ENCODE measurements around the gene KDM3A.
A peak's percentile ranks its signal among the peaks of the same experiment; 100 is the strongest.

KDM3A gene

DNA sequence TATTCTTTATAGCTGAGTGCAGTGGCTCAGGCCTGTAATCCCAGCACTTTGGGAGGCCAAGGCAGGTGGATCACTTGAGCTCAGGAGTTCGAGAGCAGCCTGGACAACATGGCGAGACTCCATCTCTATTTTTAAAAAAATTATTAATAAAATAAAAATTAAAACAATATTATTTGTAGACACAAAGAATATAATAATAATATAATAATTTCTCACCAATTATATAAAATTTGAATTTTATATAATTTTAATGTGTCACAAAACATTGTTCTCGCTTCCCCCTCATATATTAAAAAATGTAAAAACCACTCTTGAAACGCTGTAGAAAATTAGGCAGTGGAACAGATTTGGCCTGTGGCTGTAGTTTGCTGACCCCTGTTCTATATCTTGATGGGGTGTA is 5.6 kb upstream of the KDM3A start:
- H3K4me3 ChIP-seq (ENCODE audit: low read depth, low read length) = no peak overlapping the region
- DNase-seq (ENCODE audit: low read depth) = no peak
- TF ChIP-seq, protein P1, sequence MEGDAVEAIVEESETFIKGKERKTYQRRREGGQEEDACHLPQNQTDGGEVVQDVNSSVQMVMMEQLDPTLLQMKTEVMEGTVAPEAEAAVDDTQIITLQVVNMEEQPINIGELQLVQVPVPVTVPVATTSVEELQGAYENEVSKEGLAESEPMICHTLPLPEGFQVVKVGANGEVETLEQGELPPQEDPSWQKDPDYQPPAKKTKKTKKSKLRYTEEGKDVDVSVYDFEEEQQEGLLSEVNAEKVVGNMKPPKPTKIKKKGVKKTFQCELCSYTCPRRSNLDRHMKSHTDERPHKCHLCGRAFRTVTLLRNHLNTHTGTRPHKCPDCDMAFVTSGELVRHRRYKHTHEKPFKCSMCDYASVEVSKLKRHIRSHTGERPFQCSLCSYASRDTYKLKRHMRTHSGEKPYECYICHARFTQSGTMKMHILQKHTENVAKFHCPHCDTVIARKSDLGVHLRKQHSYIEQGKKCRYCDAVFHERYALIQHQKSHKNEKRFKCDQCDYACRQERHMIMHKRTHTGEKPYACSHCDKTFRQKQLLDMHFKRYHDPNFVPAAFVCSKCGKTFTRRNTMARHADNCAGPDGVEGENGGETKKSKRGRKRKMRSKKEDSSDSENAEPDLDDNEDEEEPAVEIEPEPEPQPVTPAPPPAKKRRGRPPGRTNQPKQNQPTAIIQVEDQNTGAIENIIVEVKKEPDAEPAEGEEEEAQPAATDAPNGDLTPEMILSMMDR (IDR thresholded peaks at IDR 0.05; ENCODE audit: low read depth, low read length) = no peak
- TF ChIP-seq, protein P2, sequence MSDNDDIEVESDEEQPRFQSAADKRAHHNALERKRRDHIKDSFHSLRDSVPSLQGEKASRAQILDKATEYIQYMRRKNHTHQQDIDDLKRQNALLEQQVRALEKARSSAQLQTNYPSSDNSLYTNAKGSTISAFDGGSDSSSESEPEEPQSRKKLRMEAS (IDR thresholded peaks at IDR 0.05; ENCODE audit: low read depth, low read length) = no peak
- TF ChIP-seq MYC (IDR thresholded peaks at IDR 0.05; ENCODE audit: low read depth, low read length) (no peak), POLR2A (IDR thresholded peaks at IDR 0.05; ENCODE audit: extremely low read depth, insufficient read length) (no peak)

DNA sequence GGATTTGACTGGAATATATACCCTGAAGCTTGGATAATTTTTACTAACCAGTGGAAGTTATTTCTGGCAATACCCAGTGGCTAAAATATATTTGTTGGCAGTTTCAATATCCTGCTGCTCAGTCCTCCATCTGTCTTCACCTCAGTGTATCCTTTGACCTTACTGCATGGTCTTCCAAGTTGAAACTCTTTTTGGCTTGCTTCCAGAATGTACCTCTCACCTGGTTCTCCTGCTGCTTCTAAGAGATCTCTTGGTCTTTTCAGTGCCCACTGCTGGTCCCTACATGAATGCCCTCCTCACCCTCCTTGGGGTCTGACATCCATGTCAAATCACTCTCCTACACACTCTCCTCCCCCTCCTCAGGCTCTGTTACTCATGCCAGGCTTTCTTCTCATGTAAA is 4.8 kb upstream of the KDM3A start:
- TF ChIP-seq, protein P1 (IDR thresholded peaks at IDR 0.05; ENCODE audit: low read depth, low read length) = no peak
- TF ChIP-seq, protein P2 (IDR thresholded peaks at IDR 0.05; ENCODE audit: low read depth, low read length) = no peak
- TF ChIP-seq POLR2A (IDR thresholded peaks at IDR 0.05; ENCODE audit: extremely low read depth, insufficient read length) (no peak), MYC (IDR thresholded peaks at IDR 0.05; ENCODE audit: low read depth, low read length) (no peak)
- H3K4me3 ChIP-seq (ENCODE audit: low read depth, low read length) = no peak overlapping the region
- no peak for DNase-seq (ENCODE audit: low read depth)

DNA sequence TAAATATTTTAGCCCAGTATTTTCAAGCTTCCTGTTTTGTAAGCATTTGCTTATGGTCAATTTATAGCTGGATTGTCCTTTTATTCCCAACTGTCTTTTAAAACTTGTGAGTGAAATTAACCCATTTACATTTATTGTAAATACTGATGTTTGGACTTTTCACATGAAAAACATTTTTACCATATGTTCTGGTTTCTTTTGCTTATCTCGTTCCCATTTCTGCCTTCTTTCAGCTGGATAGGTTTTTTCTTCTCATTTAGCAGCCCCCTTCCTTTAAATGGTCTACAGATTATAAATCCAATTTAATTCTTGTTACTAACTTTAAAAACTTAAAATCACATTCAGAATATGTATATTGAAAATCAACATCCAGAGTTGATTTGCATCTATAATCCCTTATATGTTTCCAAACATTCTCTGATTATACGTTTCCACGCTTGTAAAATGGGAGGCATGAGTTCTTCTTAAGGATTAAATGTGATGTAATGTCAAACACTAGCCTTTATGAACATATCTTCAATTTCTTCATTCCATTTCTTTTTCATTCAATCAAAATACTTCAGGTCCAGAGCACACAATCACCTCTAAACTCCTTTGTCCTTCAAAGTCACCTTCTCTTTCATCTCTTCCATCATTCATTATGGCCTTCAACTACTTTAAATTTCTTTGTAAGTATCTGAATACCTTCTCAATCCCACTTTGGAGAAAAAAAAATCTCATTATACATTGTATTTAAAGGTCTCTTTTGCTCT is 1.1 kb upstream of the KDM3A start:
- H3K4me3 ChIP-seq (ENCODE audit: low read depth, low read length) = no peak overlapping the region
- DNase-seq (ENCODE audit: low read depth) = no peak
- TF ChIP-seq, protein P2 (IDR thresholded peaks at IDR 0.05; ENCODE audit: low read depth, low read length) = no peak
- TF ChIP-seq POLR2A (IDR thresholded peaks at IDR 0.05; ENCODE audit: extremely low read depth, insufficient read length) (no peak), MYC (IDR thresholded peaks at IDR 0.05; ENCODE audit: low read depth, low read length) (no peak)
- TF ChIP-seq, protein P1 (IDR thresholded peaks at IDR 0.05; ENCODE audit: low read depth, low read length) = no peak

DNA sequence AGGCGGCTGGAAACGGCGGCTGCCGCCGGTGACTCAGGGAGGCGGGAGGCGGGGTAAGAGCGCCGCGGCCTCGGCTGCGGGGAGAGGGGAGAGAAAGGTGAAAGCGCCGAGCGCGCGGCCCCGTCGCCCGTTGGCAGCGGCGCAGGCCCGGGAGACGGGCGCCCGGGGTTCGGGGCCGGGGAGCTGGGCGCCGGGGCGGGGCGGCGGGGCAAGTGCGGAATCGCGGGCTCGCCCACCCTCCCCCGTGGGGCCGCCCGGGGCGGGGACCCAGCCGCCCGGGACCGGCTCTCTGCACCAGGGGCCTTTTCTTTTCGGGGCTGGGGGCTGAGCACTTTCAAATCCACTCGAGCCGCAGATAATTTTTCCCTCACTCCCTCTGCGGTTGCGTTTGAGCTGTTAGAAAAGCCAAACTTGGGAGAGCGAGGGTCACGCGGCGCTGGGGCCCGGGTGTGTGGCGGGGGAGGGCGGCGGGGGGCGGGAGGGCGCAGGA is 266 bp downstream of the KDM3A start:
- peak overlapping the region; percentile 71 for H3K4me3 ChIP-seq (ENCODE audit: low read depth, low read length)
- DNase-seq (ENCODE audit: low read depth) = no peak
- TF ChIP-seq MYC (IDR thresholded peaks at IDR 0.05; ENCODE audit: low read depth, low read length) = no peak
- TF ChIP-seq, protein P1 (IDR thresholded peaks at IDR 0.05; ENCODE audit: low read depth, low read length) = no peak
- TF ChIP-seq, protein P2 (IDR thresholded peaks at IDR 0.05; ENCODE audit: low read depth, low read length) = no peak
- TF ChIP-seq POLR2A (IDR thresholded peaks at IDR 0.05; ENCODE audit: extremely low read depth, insufficient read length) = peak; percentile 73

DNA sequence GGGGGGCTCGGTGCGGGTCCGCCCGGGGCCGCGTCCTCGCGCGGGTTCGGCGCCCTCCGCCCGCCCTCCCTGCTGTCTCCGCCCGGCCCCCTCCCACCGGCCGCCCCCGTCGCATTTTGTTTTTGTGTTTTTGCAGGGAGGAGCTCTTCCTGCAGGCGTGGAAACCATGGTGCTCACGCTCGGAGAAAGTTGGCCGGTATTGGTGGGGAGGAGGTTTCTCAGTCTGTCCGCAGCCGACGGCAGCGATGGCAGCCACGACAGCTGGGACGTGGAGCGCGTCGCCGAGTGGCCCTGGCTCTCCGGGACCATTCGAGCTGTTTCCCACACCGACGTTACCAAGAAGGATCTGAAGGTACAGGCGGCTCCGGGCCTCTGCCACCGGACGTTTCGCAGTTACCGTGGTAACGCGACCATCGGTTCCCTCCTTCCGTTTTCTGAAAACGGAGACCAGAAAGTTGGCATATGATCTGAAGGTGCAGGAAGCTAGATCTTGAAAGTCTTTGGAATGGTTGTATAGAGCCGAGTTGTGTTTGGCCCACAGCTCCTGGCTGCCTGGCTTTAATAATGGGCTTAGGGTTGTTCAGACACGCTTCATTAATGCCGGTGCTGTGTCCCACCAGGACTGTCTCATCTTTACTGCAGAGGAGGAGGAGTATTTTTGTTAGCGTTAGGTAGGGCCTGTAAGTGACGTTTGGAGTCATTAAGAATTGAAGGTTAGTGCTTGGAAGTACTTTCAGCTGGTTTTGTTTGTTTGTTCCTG is 891 bp downstream of the KDM3A start:
- TF ChIP-seq POLR2A (IDR thresholded peaks at IDR 0.05; ENCODE audit: extremely low read depth, insufficient read length) = no peak
- TF ChIP-seq, protein P2 (IDR thresholded peaks at IDR 0.05; ENCODE audit: low read depth, low read length) = no peak
- TF ChIP-seq, protein P1 (IDR thresholded peaks at IDR 0.05; ENCODE audit: low read depth, low read length) = no peak
- no peak for TF ChIP-seq MYC (IDR thresholded peaks at IDR 0.05; ENCODE audit: low read depth, low read length)
- peak overlapping the region; percentile 75 for H3K4me3 ChIP-seq (ENCODE audit: low read depth, low read length)
- peak; percentile 80 for DNase-seq (ENCODE audit: low read depth)

Measured in NB4 (cell line).